HG02623 (cell line): ENCODE measurements around the gene RNF32.
A peak's percentile ranks its signal among the peaks of the same experiment; 100 is the strongest.
"Not testable (repeated sequence)": the region's sequence is repeated elsewhere in the genome, so short reads cannot be mapped to it uniquely, and the experiment has no call there.

Source experiments
- ATAC-seq: cut with Tn5 transposase; IDR thresholded peaks from one replicate; pipeline ENCODE4 v1.9.1; 2021; ENCODE audit warnings: moderate library complexity; ENCODE audit not compliant: unreplicated experiment

RNF32 gene

DNA sequence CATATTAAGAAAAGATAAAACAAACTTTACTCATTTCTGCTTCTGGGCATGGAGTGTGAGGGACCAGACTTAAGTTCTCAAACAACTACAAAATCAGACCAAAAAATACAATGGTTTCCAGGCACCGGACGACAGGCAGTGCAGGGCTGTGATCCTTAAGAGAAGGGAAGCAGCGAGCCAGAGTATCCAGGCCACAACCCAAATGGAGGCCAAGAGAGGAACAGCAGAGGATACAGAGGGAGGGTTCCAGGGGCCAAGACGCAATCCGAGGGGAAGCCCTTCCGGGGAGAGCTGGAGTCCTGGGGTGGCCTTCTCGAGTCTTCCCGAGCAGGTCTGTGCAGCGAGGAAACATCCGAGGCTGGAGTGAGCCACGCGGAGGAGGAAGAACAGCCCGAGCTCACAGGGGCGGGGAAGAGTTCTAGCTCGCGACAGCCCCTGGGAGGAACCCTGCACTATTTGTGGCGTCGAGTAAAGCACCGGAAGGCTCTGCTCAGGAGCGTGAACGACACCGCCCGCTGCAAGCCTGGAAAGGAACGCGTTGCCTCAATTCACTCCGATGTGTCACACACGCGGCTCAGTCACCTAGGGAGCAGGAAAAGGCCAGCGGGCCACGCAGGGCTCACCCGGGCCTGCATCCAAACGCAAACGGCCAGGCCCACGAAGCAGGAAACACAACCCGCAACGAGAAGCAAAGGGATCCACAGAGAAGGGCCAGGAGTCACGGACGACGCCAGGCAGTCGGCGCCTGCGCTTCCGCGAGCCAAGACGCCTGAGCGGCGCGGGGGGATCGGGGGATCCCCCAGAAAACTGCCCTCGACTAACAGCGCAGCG, 933 bp upstream of the RNF32 start:
- ATAC-seq = no peak

DNA sequence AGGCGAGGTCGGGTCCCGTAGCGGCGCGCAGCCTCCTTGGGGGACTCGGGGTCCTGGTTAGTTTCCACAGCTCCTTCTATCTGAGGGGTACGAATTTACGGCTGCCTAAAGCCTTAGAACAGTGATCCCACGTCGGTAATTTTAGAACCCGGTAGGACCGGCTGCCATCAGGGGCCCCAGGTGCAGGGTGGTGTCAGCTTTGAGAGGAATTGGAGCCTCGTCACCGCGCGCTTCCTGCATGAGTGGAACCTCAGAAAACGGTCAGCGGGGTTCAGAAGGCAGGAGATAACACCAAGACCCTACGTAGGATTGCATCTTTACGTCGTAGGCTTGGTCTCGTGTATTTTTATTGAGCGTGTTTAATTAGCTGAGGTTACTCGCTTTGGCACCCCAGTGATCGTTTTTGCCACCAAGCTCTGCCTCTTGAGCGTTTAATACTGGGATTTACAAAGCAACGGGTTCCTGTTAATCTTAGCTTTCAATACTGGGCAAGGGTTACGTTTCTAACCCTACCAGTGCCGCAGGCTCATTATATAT, 443 bp downstream of the RNF32 start:
- ATAC-seq = peak; percentile 42

DNA sequence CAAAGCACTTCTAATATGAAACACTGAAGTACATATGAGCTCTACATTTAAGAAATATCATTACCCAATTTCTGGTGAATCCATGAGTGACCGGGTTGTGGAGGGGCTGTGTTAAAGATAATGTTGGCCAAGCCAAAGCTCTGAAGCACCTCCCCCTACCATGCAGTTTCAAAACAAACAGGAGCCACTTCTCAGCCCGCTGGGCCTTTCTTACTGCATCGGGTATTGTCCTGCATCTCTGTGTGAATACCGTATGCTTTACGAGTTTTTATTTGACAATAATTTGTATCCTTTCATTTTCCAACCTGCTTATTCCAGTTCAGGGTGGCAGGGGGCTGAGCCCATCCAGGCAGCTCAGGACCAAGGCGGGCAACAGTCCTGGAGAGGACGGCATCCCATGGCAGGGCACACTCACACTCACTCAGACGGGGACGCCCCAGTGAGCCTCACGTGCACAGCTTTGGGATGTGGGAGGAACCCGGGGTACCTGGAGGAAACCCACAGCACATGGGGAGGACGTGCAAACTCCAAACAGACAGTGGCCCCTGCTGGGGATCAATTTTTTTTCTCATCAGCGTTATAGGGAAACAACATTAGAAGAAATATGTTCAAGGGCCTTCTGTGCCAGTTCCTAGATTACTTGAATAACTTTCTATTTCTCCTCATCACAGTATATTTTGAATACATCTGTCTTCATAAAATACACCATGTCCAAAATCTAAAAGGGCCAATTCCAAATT, 1.9 kb downstream of the RNF32 start:
- no peak for ATAC-seq

DNA sequence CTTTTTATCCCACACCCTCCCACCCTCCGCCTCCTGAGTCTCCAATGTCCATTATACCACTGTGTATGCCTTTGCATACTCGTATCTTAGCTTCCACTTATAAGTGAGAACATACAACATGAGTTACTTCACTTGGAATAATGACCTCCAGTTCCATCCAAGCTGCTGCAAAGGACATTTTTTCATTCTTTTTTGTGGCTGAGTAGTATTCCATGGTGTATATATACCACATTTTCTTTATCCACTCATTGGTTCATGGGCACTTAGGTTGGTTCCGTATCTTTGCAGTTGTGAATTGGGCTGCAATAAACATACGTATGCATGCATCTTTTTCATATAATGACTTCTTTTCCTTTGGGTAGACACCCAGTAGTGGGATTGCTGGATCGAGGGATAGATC, 6.8 kb downstream of the RNF32 start:
- ATAC-seq = not testable (repeated sequence)

DNA sequence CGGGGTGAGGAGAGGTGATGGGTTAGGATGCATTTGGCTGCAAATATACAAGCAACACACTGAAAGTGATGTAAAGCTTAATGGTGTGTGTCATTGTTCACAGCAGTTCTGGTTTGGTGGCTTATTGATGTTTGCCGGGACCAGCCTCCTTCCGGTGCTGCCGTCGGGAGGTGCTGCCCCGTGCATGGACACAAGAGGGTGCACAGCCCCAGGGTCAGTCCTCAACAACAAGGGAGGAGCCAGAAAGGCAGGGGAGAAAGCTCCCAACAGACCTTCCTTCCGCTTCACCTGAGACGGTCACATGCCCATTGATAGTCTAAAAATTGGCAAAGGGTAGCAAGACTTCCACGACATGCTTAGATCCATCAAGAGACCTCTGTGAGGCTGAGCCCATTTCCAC, 9.5 kb downstream of the RNF32 start:
- ATAC-seq = no peak

DNA sequence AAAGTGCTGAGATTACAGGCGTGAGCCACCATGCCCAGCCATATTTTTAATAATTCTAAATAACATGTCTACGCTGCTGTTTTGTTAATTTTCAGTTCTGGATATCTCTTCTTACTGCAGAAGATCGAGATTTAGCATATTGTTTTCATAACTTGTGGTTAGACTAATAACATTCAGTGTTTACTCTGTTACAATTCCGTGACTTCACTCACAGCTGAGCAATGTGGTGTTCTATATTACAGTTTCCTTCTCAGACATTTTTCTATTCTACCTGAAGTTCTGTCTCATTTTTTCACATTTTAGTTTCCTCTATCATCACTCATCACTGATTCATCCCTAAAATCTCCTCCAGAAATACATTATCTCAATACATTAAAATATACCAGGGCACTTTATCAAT, 10.9 kb downstream of the RNF32 start:
- no peak for ATAC-seq

DNA sequence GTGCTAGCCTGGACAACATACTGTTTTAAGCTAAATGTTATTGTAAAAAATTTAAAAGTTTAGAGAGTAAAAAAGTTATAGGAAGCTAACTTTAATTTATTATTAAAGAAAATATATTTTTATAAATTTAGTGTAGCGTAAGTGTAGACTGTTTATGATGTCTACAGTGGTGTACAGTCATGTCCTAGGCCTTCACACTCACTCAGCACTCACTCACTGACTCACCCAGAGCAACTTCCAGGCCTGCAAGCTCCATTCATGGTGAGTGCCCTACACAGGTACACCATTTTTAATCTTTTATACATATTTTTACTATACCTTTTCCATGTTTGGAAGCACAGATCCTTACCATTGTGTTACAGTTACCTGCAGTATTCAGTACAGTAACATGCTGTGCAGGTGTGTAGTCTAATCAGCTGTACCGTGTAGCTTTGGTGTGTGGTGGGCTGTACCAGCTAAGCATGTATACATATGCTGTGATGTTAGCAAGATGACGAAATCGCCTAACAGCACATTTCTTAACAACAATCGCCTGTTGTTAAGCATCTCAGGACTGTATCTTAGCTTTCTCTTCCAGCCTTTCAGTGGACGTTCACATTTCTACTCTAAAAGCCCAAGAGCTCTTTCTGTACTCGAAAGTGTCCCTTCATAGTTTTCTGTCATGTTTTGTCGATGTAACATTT, 12.5 kb downstream of the RNF32 start:
- no peak for ATAC-seq

DNA sequence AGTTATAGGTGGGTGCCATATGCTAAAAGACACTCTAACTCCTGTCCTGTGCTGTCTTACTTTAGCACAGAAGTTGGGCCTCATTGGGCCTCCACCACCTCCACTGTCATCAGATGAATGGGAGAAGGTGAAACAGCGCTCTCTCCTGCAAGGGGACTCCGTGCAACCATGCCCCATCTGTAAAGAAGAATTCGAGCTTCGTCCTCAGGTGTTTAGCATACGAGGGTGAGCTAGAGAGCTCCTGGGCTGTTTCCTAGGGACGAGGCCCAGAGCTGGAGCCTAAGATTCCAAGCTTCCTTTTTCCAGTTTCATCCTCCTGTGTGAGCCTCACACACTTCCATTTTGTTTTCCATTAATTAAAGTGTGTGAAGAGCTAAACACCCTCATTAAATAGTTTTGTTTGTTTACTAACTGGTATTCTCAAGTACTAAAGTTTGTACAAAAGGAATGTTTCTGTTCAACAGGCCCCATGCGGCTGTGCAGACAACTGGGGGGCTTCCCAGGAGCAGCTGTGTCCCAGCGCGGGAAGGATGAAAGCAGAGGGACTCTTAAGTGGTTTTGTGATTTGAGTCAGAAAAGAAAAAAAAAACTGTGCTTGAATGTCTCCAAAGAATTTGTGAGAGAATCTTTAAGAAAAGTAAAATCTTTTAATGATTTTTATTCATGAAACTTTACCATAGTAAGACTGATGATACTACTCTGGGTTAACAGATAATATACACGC, 14.1 kb downstream of the RNF32 start:
- ATAC-seq = no peak

DNA sequence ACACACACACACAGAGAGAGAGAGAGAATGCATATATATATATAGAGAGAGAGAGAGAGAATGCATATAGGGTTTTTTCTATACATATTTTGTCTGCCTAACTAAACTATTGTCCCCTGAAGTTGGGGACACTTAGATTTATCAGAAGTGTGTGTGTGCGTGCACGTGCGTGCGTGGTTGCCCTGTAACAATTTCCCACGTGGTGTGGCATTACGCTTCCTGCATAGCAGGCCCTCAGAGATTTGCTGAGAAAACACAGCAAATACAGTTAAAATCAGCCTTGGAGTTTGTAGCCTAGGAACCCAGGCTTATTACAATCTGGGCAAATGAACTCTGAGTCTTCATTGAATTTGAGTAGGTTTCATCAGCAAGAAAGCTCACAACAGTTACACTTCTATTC, 14.7 kb downstream of the RNF32 start:
- no peak for ATAC-seq

DNA sequence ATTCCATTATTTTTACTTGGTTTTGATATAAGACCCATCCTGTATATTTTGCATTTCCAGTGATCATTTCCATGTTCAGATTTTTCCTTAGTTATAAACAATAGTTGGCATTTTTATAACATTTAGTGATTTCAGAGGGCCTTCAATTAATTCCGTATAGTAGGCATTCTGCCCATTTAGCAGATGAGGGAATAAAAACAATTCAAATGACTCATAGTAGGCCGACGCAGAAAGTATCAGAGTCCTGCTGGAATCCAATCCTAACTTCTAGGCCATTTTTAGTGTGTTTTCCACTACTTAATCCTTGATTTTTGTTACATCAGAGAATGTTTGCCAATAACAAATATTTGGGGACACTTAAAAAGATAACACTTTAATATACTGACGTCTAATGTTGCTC, 15.4 kb downstream of the RNF32 start:
- no peak for ATAC-seq

DNA sequence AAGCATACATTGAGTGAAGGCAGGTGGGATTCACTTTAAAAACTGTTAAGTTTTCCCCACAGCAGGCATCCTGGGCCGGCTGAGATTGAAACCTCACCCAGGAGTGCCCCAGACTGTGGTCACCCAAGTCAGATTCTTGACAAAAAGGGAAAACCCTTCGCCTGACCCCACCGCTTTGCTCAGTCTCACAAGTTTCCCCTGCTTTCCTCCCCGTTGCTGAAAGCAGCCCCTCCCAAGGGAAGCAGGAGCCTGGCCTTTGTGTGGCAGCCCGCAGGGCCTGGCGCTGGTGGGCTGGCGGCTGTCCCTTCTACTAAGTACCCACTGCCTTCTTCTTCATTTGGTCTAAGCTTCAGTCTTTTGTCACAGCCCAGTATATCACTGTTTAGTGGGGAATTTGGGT, 16.0 kb downstream of the RNF32 start:
- ATAC-seq = peak; percentile 53

DNA sequence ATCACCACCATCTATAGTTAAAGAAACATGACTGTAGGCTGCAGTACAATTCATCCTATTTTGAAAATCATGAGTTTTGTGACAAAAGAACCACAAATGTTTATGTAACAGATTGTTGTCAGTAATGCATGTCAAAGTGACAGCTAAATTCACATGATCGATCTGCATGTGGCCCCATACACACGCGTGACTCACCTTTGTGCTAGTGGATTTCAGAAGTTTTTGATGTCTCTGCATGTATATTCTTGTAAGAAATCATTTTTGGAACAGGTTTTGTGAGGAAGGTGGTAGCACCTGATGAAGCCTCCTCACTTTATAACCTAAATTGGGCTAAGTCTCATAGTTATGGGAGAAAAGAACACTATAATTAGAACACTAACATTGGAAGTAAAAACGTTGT, 17.1 kb downstream of the RNF32 start:
- ATAC-seq = no peak

DNA sequence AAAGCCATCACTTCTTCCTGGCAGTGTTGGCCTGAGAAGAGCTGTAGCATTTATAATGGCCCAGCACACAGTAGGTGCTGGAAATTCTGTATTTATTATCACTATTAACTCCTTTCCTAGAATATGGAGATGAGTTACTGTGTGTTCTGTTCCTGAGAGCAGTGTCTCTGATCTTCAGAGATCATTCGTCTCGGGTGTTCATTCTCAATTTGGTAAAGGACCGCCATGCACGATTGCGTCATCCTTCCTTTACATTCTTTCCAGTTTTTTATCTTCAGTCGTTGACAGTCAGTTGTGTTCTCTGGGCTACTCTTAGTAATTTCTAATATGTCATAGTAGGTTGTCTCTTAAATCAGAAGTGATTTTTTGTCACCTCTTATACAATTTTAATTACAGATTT, 18.6 kb downstream of the RNF32 start:
- ATAC-seq = no peak

DNA sequence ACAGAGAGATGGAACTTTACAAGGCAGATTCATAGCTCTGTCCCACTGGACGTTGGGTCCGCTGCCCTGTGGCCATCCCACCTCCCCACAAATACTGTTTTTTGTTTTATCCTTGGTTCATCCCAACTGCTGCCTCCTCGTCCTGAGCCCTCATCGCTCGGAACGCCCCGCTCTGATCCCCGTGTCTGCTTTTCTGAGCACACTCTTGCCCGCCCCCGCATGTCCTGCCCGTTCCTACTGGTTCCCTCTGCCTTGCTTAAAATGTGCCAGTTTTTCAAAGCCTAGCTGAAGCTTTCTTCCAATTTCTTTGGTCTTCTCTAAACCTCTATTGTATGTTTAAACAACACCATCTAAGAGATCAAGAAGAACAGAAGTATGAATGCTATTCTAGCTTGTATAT, 19.4 kb downstream of the RNF32 start:
- ATAC-seq = no peak

DNA sequence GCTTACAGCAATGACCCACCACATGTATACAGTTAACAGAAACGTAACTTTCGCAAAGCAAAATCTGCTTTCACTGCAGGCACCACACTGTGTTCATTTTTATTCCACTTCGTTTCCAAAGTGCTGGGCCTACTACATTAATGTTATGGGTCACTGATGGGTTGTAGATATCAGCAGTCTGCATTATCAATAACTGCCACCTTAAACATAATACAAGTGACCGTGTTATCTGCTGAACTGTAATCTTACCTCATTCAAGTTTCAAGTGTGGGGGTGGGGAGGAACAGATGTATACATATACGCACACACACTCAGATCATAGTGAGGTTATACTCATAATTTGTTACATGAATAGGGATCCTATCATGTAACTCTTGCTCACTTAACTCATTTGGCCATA, 21.1 kb downstream of the RNF32 start:
- ATAC-seq = no peak

DNA sequence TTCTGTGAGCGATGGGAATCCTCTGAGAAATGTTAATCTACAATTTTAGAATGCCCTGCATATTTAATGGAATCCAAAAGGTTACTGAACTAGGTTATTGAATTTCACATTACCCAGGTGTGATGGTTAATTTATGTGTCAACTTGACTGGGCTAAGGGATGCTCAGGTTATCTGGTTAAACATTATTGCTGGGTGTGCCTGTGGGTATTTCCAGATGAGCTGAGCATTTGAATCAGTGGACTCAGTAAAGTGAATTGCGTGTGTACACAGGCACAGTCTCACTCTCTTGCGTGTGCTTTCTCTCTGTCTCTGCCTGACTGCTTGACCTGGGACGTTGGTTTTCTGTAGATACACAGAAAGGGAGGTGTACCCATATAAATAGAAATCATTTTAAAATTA, 21.7 kb downstream of the RNF32 start:
- peak; percentile 52 for ATAC-seq

DNA sequence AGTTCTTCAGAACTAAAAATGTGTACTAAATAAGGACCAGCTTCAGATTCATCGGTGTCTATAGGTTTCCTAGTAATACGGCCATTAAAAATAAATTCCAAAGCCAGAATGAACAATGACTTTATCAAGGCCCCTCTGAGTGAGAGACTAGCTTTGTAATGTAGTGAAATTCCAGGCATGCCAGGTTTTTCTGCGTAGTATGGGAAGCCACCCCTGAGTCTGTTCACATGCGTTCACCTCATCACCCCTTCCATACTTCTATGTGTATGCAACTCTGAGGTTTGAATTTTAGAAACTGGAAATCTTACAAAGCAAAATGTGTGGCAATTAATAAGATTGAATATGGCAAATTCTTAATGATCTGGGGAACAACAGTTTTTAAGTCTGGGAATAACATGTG, 24.5 kb downstream of the RNF32 start:
- ATAC-seq = no peak

DNA sequence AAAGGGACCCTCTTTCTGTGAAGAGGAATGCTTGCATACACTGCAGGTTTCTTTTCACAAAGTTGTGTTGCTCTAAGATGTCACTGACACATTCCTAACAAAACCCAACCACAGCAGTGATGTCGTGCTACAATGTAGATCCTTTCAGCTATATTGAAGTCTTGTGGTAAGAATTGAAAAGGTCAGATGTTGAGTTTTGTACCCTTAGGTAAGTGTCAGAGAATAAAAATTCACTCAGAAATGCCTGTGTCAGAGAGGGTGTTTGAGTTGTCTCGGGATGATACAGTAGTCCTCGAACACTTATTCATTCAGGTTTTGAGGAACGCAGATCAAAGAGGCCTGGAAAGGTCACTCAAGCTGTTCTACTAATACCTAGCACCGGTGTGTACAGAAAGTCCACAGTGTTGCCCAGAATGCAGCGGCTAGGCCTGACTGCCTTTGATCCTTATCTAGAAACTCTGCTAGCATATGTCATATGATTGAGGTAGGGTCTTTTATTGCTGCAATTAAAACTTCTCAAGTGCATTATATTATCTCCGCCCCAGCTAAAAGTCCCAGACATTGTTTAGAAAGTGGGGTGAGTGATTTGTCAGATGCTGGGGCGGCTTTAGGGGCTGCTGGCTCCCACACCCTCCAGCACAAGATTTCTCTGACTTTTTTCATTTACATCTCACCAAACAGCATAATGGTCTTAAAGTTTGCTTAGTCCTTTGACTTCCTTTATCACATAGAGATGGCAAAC, 26.0 kb downstream of the RNF32 start:
- no peak for ATAC-seq

DNA sequence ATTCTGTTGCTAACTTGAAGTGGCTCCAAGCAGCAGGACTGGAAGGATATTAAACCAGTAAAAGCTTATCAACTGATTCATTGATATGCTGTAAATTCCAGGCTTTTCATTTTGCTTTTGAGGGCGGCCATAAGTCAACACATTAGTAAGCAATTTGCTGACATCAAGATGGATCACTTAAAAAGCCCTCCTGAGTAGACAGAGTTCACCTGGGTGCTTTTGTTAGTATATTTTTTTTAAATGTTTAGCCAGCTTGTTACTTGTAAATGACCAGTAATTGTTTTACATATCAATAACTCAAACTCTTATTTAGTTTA, 26.5 kb downstream of the RNF32 start:
- no peak for ATAC-seq

DNA sequence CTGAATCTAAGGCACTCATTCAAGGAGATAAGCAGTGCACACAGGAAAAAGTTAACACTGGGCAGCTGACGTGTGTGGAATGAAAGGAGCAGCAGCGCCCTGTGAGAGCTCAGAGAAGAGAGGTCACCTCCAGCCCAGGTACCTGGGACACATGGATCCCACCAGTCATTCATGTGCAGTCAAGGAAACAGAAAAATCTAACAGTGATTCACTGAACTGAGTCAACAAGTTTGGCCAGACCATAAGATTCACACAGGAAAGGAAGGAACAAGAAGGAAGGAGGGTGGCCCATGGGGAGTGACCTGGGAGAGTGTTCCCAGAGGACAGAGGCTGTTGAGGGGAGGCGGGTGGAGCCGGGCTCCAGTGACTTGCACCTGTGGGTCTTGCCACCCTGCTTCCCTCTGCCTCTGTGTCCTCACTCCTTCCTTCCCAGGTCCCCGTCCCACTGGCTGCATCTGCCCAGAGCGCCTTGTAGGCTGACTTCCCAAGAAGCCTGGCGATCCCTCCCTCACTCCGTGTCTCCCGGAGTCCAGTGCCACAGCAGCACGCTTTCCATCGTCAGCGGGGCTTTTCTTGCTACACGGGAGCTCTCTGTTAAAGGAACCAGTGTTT, 27.7 kb downstream of the RNF32 start:
- ATAC-seq = no peak
